ENCODE data around the gene LRMDA. TPM values are rescaled to one million over a fixed set of nuclear protein-coding genes. Genes with fewer than 3 reads are reported as not detected.
A peak's percentile ranks its signal among the peaks of the same experiment; 100 is the strongest.
"Not testable (repeated sequence)": the region's sequence is repeated elsewhere in the genome, so short reads cannot be mapped to it uniquely, and the experiment has no call there.

The LRMDA gene
- total RNA-seq, 1 experiment from 2014 or later: not detected

GRCh38 chr10:75599875-75600648 is 168.6 kb downstream of the LRMDA start:
- H3K27me3 ChIP-seq (ENCODE audit: control insufficient read depth, insufficient read depth, low read length): peaks cover 44% of the 10 kb centered on the region
- no peak overlapping the region for H3K4me3 ChIP-seq (ENCODE audit: insufficient read depth, low read depth, low read length)
- peak; percentile 43 for DNase-seq
- H3K36me3 ChIP-seq (replicated peaks; ENCODE audit: control insufficient read depth, insufficient read depth, low read length): no peaks in the 10 kb centered on the region

- H3K27me3 ChIP-seq (ENCODE audit: control insufficient read depth, insufficient read depth, low read length): peaks cover 45% of the 10 kb centered on the region
- H3K36me3 ChIP-seq (replicated peaks; ENCODE audit: control insufficient read depth, insufficient read depth, low read length): no peaks in the 10 kb centered on the region
- DNase-seq: no peak
- H3K4me3 ChIP-seq (ENCODE audit: insufficient read depth, low read depth, low read length): no peak overlapping the region
Observed at GRCh38 chr10:75600833-75601232, 169.4 kb downstream of the LRMDA start.

- no peak for DNase-seq
- H3K27me3 ChIP-seq (ENCODE audit: control insufficient read depth, insufficient read depth, low read length): peaks cover 45% of the 10 kb centered on the region
- H3K4me3 ChIP-seq (ENCODE audit: insufficient read depth, low read depth, low read length): no peak overlapping the region
- H3K36me3 ChIP-seq (replicated peaks; ENCODE audit: control insufficient read depth, insufficient read depth, low read length): no peaks in the 10 kb centered on the region
Observed at GRCh38 chr10:75602341-75602740, 170.9 kb downstream of the LRMDA start.

DNA sequence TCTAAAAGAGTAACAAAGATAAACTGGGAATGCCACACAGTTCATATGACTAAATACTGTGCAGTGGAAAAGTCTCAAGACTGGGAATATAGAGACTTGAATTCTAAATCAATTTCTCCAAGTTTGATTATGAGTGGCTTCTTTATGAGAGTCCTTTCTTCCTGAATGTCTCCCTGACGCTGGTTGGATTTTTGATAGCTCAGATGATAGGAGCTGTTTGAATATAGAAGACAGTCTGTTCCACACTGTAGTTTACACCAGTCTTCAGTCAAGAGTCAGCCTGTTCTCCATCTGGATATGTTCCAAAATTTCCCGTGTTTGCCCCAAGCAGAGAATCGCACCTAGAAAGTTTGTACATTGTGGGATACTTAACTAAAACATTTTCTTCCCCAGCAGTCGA is 173.7 kb downstream of the LRMDA start:
- Histone ChIP-seq H3K27me3 (ENCODE audit: control insufficient read depth, insufficient read depth, low read length) (peaks cover 25% of the 10 kb centered on the region), H3K36me3 (replicated peaks; ENCODE audit: control insufficient read depth, insufficient read depth, low read length) (no peaks in the 10 kb centered on the region), H3K4me3 (ENCODE audit: insufficient read depth, low read depth, low read length) (no peak overlapping the region)
- DNase-seq: no peak

DNA sequence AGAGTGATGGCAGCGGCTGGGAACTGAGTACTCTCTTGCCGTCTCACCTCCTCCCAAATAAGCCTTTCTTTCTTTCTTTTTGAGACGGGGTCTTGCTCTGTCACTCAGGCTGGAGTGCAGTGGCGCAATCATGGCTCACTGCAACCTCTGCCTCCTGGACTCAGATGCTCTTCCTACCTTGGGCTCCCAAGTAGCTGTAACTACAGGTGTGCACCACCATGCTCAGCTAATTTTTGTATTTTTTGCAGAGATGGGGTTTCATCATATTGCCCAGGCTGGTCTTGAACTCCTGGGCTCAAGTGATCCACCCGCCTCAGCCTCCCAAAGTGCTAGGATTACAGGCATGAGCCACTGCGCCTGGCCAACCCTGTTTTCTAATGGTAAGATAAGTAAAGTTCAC is 174.4 kb downstream of the LRMDA start:
- DNase-seq; H3K36me3 ChIP-seq (replicated peaks; ENCODE audit: control insufficient read depth, insufficient read depth, low read length); H3K4me3 ChIP-seq (ENCODE audit: insufficient read depth, low read depth, low read length): not testable (repeated sequence)
- peaks cover 23% of the 10 kb centered on the region for H3K27me3 ChIP-seq (ENCODE audit: control insufficient read depth, insufficient read depth, low read length)

- peaks cover 23% of the 10 kb centered on the region for H3K27me3 ChIP-seq (ENCODE audit: control insufficient read depth, insufficient read depth, low read length)
- no peaks in the 10 kb centered on the region for H3K36me3 ChIP-seq (replicated peaks; ENCODE audit: control insufficient read depth, insufficient read depth, low read length)
- DNase-seq: no peak
- no peak overlapping the region for H3K4me3 ChIP-seq (ENCODE audit: insufficient read depth, low read depth, low read length)
Observed at GRCh38 chr10:75606203-75606779, 174.9 kb downstream of the LRMDA start.

DNA sequence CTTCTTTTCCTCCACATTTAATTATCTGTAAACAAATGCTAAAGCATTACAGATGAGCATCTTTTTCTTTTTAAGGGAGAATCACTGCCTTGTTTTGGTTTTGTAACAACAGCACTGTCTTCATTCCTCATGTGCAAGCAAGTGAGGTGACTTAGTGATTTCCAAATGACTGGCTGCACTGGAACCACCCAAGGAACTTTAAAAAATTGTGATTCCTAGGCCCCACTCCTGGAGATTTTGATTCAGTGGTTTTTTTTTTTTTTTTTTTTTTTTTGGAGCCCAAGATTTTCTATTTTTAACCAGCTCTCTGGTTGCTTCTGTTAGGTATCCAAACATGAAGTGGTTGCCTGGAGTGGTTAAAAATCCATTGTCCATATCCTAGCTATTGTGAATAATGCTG is 176.2 kb downstream of the LRMDA start:
- H3K27me3 ChIP-seq (ENCODE audit: control insufficient read depth, insufficient read depth, low read length): peaks cover 12% of the 10 kb centered on the region
- no peak for DNase-seq
- no peak overlapping the region for H3K4me3 ChIP-seq (ENCODE audit: insufficient read depth, low read depth, low read length)
- no peaks in the 10 kb centered on the region for H3K36me3 ChIP-seq (replicated peaks; ENCODE audit: control insufficient read depth, insufficient read depth, low read length)

GRCh38 chr10:75610183-75610582 is 178.8 kb downstream of the LRMDA start:
- no peak for DNase-seq
- H3K27me3 ChIP-seq (ENCODE audit: control insufficient read depth, insufficient read depth, low read length): peaks cover under 1% of the 10 kb centered on the region
- H3K4me3 ChIP-seq (ENCODE audit: insufficient read depth, low read depth, low read length): no peak overlapping the region
- H3K36me3 ChIP-seq (replicated peaks; ENCODE audit: control insufficient read depth, insufficient read depth, low read length): no peaks in the 10 kb centered on the region

- no peaks in the 10 kb centered on the region for H3K36me3 ChIP-seq (replicated peaks; ENCODE audit: control insufficient read depth, insufficient read depth, low read length)
- H3K4me3 ChIP-seq (ENCODE audit: insufficient read depth, low read depth, low read length): no peak overlapping the region
- no peaks in the 10 kb centered on the region; the same call in 1 of the 2 replicates for H3K27me3 ChIP-seq (ENCODE audit: control insufficient read depth, insufficient read depth, low read length)
- no peak for DNase-seq
Observed at GRCh38 chr10:75611172-75611992, 180.0 kb downstream of the LRMDA start.

- no peak for DNase-seq
- Histone ChIP-seq H3K27me3 (ENCODE audit: control insufficient read depth, insufficient read depth, low read length) (no peaks in the 10 kb centered on the region; the same call in 1 of the 2 replicates), H3K36me3 (replicated peaks; ENCODE audit: control insufficient read depth, insufficient read depth, low read length) (no peaks in the 10 kb centered on the region), H3K4me3 (ENCODE audit: insufficient read depth, low read depth, low read length) (no peak overlapping the region)
Observed at GRCh38 chr10:75611993-75612372, 180.6 kb downstream of the LRMDA start.

DNA sequence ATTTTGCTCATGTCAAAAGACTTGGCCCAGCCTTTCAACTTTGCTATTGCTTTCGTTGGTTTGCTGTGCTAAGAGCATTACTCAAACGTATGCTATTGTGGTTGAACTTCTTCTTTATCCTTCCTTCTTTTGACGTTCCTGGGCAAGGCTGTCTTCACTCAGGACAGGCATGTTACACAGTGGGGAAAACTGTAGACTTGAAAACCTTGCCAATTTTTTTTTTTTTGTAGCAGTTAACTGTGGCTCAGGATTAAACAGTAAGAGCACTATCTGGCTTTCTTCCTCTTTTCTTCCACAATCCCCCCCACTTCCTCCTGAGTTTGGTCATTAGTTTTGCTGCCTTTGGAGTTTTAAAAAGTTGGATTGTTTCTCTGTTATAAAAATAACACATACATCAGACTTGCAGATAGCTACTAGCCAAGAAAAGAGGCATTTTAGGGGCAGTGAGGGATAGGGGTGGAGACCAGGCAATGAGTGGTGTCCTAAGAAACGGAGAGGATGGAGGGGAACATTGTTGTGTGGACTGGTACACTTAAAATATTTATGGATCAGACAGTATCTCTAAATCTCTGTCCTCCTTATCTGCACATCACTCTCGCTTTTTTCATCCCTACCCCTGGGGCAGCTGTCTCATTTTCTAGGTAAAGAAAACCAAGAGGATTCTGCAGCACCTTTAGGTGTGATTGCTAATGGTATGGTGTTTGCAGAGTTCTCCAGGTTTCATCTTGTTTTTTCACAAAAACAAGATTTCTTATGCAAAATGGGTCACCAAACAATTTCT is 181.7 kb downstream of the LRMDA start:
- no peak overlapping the region for H3K4me3 ChIP-seq (ENCODE audit: insufficient read depth, low read depth, low read length)
- H3K36me3 ChIP-seq (replicated peaks; ENCODE audit: control insufficient read depth, insufficient read depth, low read length): no peaks in the 10 kb centered on the region
- no peaks in the 10 kb centered on the region; the same call in 1 of the 2 replicates for H3K27me3 ChIP-seq (ENCODE audit: control insufficient read depth, insufficient read depth, low read length)
- no peak for DNase-seq

DNA sequence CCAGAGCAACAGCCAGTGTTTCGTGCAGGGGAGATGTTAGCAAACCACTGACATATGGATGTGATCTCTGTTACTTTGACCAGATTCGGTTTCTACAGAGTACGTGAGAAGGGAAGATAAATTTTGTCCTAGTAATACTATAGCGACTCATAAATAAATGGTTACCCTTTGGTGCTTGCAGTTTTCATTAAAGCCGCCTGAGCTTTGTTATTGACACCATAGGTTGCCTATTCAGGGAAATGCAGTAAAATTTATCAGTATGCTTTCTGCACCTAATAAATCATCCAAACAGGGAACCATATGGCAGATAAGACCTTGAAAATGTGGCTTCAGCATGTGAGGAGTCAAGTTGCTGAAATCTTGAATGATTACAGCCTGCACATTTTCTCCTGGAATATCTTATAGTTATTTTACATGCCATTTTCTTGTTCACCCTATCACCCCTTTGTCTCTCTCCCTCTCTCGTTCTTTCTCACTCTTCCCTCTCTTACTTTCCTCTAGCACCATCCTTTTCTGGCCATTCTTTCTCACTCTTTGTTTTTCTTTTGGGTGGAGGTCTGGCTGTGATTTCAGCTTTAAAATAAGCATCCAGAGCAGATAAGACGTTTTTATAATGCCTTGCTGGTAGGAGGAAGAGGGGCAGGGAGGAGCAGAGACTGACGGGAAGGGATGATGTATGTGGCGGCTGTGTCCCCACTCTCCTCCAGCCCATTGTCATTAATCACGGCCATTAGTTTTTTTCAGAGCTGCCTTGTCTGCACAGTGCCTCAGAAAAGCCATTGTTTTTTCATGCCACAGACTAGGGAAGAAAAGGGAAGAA is 182.5 kb downstream of the LRMDA start:
- H3K27me3 ChIP-seq (ENCODE audit: control insufficient read depth, insufficient read depth, low read length): no peaks in the 10 kb centered on the region; the same call in 1 of the 2 replicates
- H3K4me3 ChIP-seq (ENCODE audit: insufficient read depth, low read depth, low read length): no peak overlapping the region
- H3K36me3 ChIP-seq (replicated peaks; ENCODE audit: control insufficient read depth, insufficient read depth, low read length): no peaks in the 10 kb centered on the region
- no peak for DNase-seq

- no peaks in the 10 kb centered on the region; the same call in 1 of the 2 replicates for H3K27me3 ChIP-seq (ENCODE audit: control insufficient read depth, insufficient read depth, low read length)
- DNase-seq: no peak
- no peaks in the 10 kb centered on the region for H3K36me3 ChIP-seq (replicated peaks; ENCODE audit: control insufficient read depth, insufficient read depth, low read length)
- no peak overlapping the region for H3K4me3 ChIP-seq (ENCODE audit: insufficient read depth, low read depth, low read length)
Observed at GRCh38 chr10:75616076-75616475, 184.7 kb downstream of the LRMDA start.

All from H7 (cell line).